LNCAP (cell line): ENCODE results near the gene SLC30A1.

Source experiments
- TF ChIP-seq, protein P1 (sequence below): fragments of 450-650 bp; IDR thresholded peaks from 2 replicates; pipeline ENCODE4 v1.5.1; 2017; ENCODE audit warnings: mild to moderate bottlenecking

SLC30A1 gene

DNA sequence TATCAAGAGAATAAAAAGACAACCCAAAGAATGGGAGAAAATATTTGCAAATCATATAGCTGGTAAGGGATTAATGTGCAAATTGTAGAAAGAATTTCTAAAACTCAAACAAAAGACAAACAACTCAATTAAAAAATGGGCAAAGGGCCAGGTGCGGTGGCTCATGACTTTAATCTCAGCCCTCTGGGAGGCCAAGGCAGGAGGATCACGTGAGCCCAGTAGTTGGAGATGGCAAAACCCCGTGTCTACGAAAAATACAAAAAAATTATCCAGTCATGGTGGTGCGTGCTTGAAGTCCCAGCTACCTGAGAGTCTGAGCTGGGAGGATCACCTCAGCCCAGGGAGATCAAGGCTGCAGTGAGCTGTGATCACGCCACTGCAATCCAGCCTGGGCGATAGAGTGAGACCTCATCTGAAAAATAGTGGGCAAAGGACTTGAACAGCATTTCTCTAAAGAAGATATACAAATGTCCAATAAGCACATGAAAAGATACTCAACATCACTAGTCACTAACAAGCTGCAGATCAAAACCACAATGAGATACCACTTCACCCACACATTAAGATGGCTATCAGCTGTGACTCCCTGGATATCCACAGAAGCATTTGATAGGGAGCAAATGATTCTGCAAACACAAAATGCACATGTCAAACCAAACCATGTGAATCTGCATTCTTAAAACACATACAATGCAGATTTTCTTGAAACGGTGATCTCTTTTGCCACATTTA lies 20.9 kb downstream of the SLC30A1 start:
- TF ChIP-seq, protein P1, sequence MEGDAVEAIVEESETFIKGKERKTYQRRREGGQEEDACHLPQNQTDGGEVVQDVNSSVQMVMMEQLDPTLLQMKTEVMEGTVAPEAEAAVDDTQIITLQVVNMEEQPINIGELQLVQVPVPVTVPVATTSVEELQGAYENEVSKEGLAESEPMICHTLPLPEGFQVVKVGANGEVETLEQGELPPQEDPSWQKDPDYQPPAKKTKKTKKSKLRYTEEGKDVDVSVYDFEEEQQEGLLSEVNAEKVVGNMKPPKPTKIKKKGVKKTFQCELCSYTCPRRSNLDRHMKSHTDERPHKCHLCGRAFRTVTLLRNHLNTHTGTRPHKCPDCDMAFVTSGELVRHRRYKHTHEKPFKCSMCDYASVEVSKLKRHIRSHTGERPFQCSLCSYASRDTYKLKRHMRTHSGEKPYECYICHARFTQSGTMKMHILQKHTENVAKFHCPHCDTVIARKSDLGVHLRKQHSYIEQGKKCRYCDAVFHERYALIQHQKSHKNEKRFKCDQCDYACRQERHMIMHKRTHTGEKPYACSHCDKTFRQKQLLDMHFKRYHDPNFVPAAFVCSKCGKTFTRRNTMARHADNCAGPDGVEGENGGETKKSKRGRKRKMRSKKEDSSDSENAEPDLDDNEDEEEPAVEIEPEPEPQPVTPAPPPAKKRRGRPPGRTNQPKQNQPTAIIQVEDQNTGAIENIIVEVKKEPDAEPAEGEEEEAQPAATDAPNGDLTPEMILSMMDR, result no peak

DNA sequence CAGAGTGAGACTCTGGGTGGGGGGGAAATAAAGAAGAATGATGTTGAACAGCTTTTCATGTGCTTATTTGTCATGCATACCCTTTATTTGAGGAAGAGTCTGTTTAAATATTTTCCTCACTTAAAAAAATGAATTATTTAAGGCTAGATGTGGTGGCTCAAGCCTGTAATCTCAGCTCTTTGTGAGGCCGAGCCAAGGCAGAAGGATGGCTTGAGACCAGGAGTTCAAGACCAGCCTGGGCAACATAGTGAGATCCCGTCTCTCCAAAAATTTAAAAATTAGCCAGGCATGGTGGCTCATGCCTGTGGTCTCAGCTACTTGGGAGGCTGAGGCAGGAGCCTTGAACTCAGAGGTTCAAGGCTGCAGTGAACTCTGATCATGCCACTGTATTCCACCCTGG lies 25.4 kb downstream of the SLC30A1 start:
- TF ChIP-seq, protein P1, result no peak

DNA sequence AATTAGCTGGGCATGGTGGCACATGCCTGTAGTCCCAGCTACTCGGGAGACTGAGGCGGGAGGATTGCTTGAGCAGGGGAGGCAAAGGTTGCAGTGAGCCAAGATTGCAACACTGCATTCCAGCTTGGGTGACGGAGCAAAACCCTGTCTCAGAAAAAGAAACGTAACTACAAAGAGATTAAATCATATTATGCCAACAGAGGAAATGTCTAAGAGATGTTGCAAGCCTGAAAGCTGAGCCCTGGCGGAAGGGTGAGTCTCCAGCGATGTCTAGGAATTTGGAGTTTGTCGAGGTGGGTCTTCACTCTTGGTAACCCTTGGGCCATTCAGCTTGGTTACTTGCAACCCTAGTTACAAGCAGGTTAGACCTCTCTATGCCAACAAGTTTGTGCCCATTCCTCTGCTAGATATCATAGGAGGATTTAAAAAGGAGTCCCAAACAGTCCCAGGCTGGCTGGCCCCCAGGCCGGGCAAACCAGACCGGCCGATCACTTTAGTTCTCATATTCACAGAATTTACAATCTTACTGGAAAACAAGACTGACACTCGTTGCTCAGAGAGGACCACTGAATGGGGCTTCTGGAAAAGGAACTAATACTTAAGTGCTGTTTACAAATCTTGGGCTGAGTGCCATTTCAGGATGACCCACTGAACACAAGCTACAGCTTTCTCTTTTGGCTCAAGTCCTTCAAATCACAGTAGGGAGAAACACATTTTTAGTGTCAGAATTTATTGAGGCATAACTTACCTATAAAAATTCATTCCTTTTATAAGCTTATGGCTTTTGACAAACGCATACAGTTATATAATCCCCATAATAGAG lies 27.1 kb downstream of the SLC30A1 start:
- TF ChIP-seq, protein P1, result no peak

DNA sequence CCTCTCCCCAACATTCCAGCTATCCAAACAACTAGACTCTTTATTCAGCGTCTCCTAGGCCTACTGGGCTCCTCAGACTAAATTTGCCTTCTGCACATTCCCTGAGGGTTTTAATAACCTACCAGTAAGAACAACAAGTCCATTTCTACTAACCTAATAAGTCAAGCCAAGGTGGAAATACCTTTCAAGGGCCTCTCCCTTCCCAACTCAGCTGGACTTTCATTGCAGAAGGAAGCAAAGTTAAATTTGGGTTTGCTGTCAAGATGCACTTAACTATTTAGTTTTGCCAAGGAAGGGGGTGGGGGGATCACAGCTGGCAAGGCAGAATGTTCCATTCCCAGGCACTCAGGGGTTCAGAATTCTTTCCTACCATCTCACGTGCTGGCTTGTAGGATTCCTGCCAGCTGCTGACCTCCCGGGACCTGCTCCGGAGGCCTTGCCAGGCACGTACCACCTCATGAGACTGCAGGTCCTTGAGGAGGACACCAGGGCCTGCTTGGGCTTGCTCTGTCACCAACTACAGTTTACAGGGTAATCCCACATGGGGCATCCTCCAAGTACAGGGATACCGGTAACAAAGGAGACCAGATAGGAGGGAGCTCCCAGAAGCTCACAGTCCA lies 29.8 kb downstream of the SLC30A1 start:
- TF ChIP-seq, protein P1, result no peak

DNA sequence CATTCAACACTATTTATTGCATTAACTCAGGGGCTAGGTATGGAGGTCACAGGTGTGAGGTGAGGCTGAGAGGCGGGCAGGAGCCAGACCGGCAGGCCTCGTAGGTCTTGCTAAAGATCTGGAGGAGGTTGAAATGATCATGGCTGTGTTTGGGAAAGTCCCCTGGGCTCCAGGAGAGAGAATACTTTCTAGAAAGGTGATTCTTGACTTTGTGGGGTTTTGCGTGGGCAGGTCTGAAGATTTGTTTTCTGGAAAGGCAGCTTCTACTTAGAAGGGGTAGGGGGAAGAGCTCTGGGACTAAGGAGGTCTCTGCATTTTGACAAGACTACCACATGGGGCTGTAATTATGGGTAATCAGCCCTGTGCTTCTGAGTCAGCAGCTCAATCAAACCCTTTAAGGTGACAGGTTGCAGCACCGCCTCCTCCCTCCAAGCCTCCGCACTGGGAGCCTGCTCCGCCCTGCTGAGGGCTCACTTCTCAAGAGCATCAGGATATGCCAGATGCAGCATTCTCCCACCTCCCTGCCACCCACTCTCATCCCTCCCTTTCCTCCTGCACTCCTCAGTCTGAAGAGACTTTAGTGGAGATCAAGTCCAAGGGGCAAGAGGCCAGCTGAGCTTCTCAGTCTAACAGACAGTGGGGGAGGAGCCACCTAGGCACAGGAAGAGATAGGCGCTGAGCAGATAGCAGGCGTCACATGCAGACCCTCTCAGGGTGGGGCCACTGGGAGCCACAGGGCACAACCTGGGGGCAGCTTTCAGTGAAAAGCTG lies 30.5 kb downstream of the SLC30A1 start:
- TF ChIP-seq, protein P1, result no peak

DNA sequence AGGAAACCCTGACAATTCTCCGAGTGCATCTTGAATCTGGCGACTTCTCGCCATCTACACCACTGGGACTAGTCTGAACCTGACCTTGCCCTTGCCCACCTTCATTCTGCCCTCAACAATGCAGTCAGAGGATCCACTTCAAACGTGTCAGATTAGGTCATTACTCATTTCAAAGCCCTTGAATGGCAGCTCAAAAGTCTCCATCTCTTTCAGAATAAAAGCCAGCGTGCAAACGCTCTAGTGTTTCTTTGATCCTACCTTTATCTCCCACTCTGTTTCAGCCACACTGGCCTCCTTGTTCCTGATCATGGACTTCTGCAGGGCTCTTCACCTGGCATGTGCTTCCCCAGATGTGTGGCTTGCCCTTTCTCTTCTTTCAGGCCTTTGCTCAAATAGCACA lies 31.3 kb downstream of the SLC30A1 start:
- TF ChIP-seq, protein P1, result no peak

DNA sequence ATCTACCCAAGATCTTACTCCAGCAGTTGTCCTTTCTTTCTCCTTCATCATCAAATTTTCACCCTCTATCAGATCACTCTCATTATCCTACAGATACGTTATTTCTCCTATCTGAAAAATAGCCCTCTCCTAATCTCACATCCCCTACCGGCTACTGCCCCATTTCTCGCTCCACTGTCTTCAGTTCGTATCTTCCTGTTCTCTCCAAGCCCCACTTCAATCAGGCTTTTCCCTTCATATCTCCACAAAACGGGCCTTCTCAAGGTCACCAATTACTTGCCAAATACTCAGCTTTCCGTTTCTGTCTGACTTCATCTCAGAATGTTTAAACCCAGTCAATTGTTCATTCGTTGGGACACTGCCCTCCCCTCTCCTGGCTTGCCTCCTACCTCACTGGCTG lies 32.4 kb downstream of the SLC30A1 start:
- TF ChIP-seq, protein P1, result no peak
